ENCODE results near the gene CNTROB.

DNA sequence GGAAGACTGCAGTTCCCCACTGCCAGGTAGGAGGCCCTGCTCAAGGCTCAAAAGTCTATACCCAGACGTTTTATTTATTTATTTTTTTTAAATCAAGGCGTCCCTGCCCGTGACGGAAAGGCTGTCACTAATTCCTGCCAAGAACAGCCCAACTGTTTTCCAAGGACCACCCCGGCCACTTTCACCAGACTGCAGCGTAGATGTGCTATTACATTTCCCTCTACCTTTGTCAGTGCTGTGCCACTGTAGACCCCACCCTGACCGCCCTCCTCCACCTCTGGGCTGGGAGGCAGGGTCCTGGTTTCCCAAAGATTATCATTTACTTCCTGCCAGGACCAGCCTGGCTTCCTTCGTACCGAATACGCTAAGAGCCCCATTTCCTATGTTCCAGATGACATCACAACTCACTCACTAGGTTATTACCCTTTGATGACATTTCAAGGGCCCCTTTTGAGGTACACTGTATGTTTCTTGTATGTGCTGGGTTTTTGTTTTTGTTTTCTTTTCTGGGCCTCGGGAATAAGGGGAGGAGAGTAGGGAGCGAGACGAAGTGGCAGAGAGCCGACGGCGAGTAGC is 9.6 kb upstream of the CNTROB start:
- TF ChIP-seq EZH2 (IDR thresholded peaks at IDR 0.05; ENCODE audit: borderline replicate concordance, insufficient read depth, low read length, poor library complexity, severe bottlenecking) = no peak
- no peak for TF ChIP-seq CTCF (IDR thresholded peaks at IDR 0.05; ENCODE audit: poor library complexity, severe bottlenecking)
- TF ChIP-seq SMC3 (conservative IDR thresholded peaks at IDR 0.05; ENCODE audit: poor library complexity) = no peak
- no peak for TF ChIP-seq POLR2AphosphoS5 (IDR thresholded peaks at IDR 0.05)
- TF ChIP-seq, protein P1, sequence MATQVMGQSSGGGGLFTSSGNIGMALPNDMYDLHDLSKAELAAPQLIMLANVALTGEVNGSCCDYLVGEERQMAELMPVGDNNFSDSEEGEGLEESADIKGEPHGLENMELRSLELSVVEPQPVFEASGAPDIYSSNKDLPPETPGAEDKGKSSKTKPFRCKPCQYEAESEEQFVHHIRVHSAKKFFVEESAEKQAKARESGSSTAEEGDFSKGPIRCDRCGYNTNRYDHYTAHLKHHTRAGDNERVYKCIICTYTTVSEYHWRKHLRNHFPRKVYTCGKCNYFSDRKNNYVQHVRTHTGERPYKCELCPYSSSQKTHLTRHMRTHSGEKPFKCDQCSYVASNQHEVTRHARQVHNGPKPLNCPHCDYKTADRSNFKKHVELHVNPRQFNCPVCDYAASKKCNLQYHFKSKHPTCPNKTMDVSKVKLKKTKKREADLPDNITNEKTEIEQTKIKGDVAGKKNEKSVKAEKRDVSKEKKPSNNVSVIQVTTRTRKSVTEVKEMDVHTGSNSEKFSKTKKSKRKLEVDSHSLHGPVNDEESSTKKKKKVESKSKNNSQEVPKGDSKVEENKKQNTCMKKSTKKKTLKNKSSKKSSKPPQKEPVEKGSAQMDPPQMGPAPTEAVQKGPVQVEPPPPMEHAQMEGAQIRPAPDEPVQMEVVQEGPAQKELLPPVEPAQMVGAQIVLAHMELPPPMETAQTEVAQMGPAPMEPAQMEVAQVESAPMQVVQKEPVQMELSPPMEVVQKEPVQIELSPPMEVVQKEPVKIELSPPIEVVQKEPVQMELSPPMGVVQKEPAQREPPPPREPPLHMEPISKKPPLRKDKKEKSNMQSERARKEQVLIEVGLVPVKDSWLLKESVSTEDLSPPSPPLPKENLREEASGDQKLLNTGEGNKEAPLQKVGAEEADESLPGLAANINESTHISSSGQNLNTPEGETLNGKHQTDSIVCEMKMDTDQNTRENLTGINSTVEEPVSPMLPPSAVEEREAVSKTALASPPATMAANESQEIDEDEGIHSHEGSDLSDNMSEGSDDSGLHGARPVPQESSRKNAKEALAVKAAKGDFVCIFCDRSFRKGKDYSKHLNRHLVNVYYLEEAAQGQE (IDR thresholded peaks at IDR 0.05; ENCODE audit: borderline replicate concordance) = no peak
- TF ChIP-seq EP300 (conservative IDR thresholded peaks at IDR 0.05; ENCODE audit: poor library complexity, severe bottlenecking) = no peak
- TF ChIP-seq RAD21 (conservative IDR thresholded peaks at IDR 0.05) = no peak

Data from neural cell (in vitro differentiated cells).